Chondrocyte (in vitro differentiated cells): Measurements from ENCODE around the gene TMPRSS11D. TPM values are rescaled to one million over a fixed set of nuclear protein-coding genes. Genes with fewer than 3 reads are reported as not detected.

Experiments used
- DNase-seq: peaks from one replicate; pipeline ENCODE4 v3.0.0; 2021; ENCODE audit warnings: mixed read lengths, low spot score
- H3K27ac Mint-ChIP-seq: one replicate; pipeline ENCODE4 v1.8.0; 2021; ENCODE audit warnings: mild to moderate bottlenecking, moderate library complexity, mixed read lengths; ENCODE audit not compliant: unreplicated experiment
- H3K27me3 Mint-ChIP-seq: 2 replicates; pipeline ENCODE4 v1.8.0; 2021; ENCODE audit warnings: low read depth, mixed read lengths
- H3K36me3 Mint-ChIP-seq: 2 replicates; pipeline ENCODE4 v1.8.0; 2021; ENCODE audit warnings: low read depth, mixed read lengths
- H3K4me1 Mint-ChIP-seq: 2 replicates; pipeline ENCODE4 v1.8.0; 2021; ENCODE audit warnings: low read depth, mild to moderate bottlenecking, mixed read lengths
- H3K4me3 Mint-ChIP-seq: one replicate; pipeline ENCODE4 v1.8.0; 2021; ENCODE audit warnings: mild to moderate bottlenecking, moderate library complexity, mixed read lengths; ENCODE audit not compliant: unreplicated experiment
- H3K9me3 Mint-ChIP-seq: 2 replicates; pipeline ENCODE4 v1.8.0; 2021; ENCODE audit warnings: low read depth, mixed read lengths
- CTCF ChIP-seq: fragments of 200-600 bp; sonication (generic); IDR thresholded peaks from 2 replicates; pipeline ENCODE4 v1.5.0; 2021; ENCODE audit warnings: antibody characterized with exemption, mild to moderate bottlenecking, moderate library complexity
- total RNA-seq: library from RNA; stranded (reverse); gene quantifications from 3 replicates; pipeline ENCODE4 v1.2.1, GENCODE V29; 2021

The TMPRSS11D gene
- total RNA-seq, 1 donor from 2014 or later = not detected

GRCh38 chr4:67790721-67791120, 93.1 kb downstream of the TMPRSS11D start:
- no peak overlapping the region for H3K27ac Mint-ChIP-seq
- TF ChIP-seq CTCF = no peak
- H3K4me1 Mint-ChIP-seq = no peaks in the 10 kb centered on the region

GRCh38 chr4:67787311-67787710, 96.5 kb downstream of the TMPRSS11D start:
- peaks cover 3% of the 10 kb centered on the region for H3K9me3 Mint-ChIP-seq
- TF ChIP-seq CTCF = no peak
- H3K4me3 Mint-ChIP-seq = no peak overlapping the region
- H3K27me3 Mint-ChIP-seq = no peaks in the 10 kb centered on the region
- H3K27ac Mint-ChIP-seq = no peak overlapping the region
- peaks cover 3% of the 10 kb centered on the region for H3K36me3 Mint-ChIP-seq
- no peaks in the 10 kb centered on the region for H3K4me1 Mint-ChIP-seq
- no peak for DNase-seq

More at GRCh38 chr4:67790721-67791120, 93.1 kb downstream of the TMPRSS11D start:
- Mint-ChIP-seq H3K27me3 (no peaks in the 10 kb centered on the region), H3K36me3 (peaks cover 3% of the 10 kb centered on the region), H3K4me3 (no peak overlapping the region), H3K9me3 (peaks cover 3% of the 10 kb centered on the region)
- DNase-seq = no peak

- no peaks in the 10 kb centered on the region for H3K9me3 Mint-ChIP-seq
- no peak overlapping the region for H3K4me3 Mint-ChIP-seq
- H3K27me3 Mint-ChIP-seq = no peaks in the 10 kb centered on the region
- H3K27ac Mint-ChIP-seq = no peak overlapping the region
- DNase-seq = no peak
- no peaks in the 10 kb centered on the region for H3K4me1 Mint-ChIP-seq
- no peaks in the 10 kb centered on the region for H3K36me3 Mint-ChIP-seq
- no peak for TF ChIP-seq CTCF
Measured at GRCh38 chr4:67785528-67785927, 98.3 kb downstream of the TMPRSS11D start.

- DNase-seq = no peak
- no peaks in the 10 kb centered on the region for H3K27me3 Mint-ChIP-seq
- H3K27ac Mint-ChIP-seq = no peak overlapping the region
- no peak for TF ChIP-seq CTCF
- no peaks in the 10 kb centered on the region for H3K9me3 Mint-ChIP-seq
- no peaks in the 10 kb centered on the region for H3K4me1 Mint-ChIP-seq
- no peak overlapping the region for H3K4me3 Mint-ChIP-seq
- H3K36me3 Mint-ChIP-seq = no peaks in the 10 kb centered on the region
Measured at GRCh38 chr4:67779631-67780030, 104.2 kb downstream of the TMPRSS11D start.

GRCh38 chr4:67776746-67777145, 107.1 kb downstream of the TMPRSS11D start:
- H3K4me3 Mint-ChIP-seq = no peak overlapping the region
- no peaks in the 10 kb centered on the region for H3K9me3 Mint-ChIP-seq
- no peak overlapping the region for H3K27ac Mint-ChIP-seq
- no peaks in the 10 kb centered on the region for H3K27me3 Mint-ChIP-seq
- TF ChIP-seq CTCF = no peak
- no peak for DNase-seq
- H3K36me3 Mint-ChIP-seq = no peaks in the 10 kb centered on the region
- H3K4me1 Mint-ChIP-seq = no peaks in the 10 kb centered on the region

Other genes starting within 250 kb of the TMPRSS11D start
- gene UBA6, start 182.8 kb downstream of the TMPRSS11D start, total RNA-seq = 61.7 to 78.5 TPM (median 68.0 TPM) in 3 replicates
- gene GNRHR, start 129.6 kb downstream of the TMPRSS11D start, total RNA-seq = not detected in 3 replicates
- gene TMPRSS11A, start 79.5 kb upstream of the TMPRSS11D start, total RNA-seq = not detected in 3 replicates
- gene TMPRSS11F, start 245.9 kb upstream of the TMPRSS11D start, total RNA-seq = not detected in 3 replicates